ENCODE measurements around the gene FUT2. TPM values are rescaled to one million over a fixed set of nuclear protein-coding genes. Genes with fewer than 3 reads are reported as not detected.

FUT2 gene
- total RNA-seq, 4 donors from 2014 or later: 32.5 to 68.6 (median 55.1) TPM

DNA sequence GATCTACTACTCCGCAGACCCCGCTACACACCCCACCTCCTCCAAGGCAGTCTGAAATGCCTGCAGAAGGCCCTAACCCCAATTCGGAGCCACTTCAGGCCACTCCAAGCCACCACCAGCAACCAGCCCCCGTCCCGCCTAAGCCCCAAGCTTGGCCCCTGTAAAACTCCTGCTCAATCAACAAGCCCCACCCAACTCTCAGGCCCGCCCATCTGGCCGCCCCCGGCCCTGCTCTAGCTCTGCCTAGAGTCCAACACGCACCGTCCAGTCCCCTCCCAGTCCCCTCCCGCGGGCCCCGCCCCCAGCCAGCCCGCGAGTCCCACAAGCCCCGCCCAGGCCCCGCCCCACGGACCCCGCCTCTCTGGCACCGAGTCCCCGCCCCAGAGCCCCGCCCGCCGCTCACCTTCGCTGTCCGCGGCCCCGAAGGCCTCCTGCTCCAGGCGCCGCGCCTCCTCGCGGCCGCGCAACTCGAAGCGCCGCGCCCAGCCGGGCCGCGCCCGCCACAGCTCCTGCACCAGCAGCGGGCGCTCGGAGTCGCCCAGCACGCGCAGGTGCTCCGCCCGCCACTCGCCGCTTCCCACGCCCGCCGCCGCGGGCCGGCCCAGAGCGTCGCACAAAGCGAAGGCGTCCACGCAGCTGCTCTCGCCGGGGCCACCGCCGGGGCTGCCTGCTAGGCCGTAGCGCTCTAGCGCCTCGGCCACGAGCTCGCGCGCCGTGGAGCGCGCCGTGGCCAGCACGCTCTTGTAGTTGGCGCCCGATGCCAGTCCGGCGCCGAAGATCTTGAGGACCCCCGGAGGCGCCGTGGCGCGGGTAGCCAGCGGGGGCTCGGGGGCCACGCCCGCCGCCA, 43.0 kb downstream of the FUT2 start:
- in situ Hi-C loops (cut with MboI; ENCODE audit: low pct_ligation_motif_present in 1 of 4, low pct_unique_long_range_greater_than_20kb in 1 of 4, low sequenced_read_pairs in 3 of 4): no loop called here
- Histone ChIP-seq H3K4me1 (peaks cover 0 to 30% (median 11%) of the 10 kb centered on the region in 4 donors), H3K27ac (peak overlapping the region; percentile 68 to 75 (median 69)), H3K27me3 (peaks cover 20% of the 10 kb centered on the region), H3K9me3 (no peaks in the 10 kb centered on the region), H3K36me3 (no peaks in the 10 kb centered on the region), H3K4me3 (peak overlapping the region; percentile 32 to 60 (median 45))
- intact Hi-C loops (cut with DNase I; ENCODE audit: low total_unique reads): loop anchor here (5.0 kb wide), 1 partner anchor 91 kb away; the partner anchor contains the start of gene CA11
- WGBS, 2 donors (ENCODE audit: low coverage in 1 of 2): 2% methylated on average over 43 of the region's 96 CpGs; no CpG with 5 or more reads in 1 of the 2 donors
- DNase-seq: peak; percentile 97
- TF ChIP-seq EP300 (IDR thresholded peaks at IDR 0.05; ENCODE audit: low read depth) (no peak), POLR2A (IDR thresholded peaks at IDR 0.05) (no peak), POLR2AphosphoS5 (IDR thresholded peaks at IDR 0.05) (peak in 1 of 3 donors; percentile 18)
- TF ChIP-seq, protein P1, sequence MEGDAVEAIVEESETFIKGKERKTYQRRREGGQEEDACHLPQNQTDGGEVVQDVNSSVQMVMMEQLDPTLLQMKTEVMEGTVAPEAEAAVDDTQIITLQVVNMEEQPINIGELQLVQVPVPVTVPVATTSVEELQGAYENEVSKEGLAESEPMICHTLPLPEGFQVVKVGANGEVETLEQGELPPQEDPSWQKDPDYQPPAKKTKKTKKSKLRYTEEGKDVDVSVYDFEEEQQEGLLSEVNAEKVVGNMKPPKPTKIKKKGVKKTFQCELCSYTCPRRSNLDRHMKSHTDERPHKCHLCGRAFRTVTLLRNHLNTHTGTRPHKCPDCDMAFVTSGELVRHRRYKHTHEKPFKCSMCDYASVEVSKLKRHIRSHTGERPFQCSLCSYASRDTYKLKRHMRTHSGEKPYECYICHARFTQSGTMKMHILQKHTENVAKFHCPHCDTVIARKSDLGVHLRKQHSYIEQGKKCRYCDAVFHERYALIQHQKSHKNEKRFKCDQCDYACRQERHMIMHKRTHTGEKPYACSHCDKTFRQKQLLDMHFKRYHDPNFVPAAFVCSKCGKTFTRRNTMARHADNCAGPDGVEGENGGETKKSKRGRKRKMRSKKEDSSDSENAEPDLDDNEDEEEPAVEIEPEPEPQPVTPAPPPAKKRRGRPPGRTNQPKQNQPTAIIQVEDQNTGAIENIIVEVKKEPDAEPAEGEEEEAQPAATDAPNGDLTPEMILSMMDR (IDR thresholded peaks at IDR 0.05): peak in 3 of 5 experiments; percentile 23 to 43 (median 37)

DNA sequence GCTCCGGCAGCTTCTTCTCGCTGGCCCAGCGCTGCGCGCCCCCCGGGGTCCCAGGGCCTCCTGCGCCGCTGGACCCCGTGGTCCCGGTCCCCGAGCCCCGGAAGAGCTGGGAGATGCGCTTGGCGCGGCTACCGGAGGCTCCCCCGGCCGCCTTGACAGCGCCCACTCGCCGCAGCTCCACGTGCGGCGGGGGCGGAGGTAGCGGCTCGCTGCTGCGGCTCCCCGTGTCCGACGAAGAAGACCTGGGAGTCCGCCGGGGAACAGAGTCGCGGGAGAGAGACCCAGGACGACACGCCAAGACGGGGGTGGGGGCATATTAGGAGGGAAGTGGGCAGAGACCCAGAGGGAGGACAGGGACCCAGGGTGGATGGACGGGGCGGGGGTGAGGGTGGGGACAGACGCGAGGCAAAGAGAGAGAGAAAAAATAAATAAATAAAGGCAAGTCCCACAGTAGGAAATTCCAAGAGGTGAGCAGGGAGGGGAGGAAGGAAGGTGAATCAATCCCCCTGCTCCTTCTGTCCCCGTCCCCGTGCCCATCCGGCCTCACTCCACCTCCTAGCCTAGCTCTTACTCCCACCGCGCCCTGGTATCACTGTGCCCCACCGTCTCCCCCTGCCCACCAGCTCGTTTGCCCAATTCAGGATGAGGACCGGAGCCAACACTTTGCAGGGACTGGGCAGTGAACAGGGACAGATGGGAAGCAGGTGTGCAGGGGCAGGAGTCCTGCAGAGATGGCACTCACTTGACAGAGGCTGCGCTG, 43.8 kb downstream of the FUT2 start:
- TF ChIP-seq POLR2AphosphoS5 (IDR thresholded peaks at IDR 0.05) (no peak), POLR2A (IDR thresholded peaks at IDR 0.05) (no peak), EP300 (IDR thresholded peaks at IDR 0.05; ENCODE audit: low read depth) (no peak)
- TF ChIP-seq, protein P1 (IDR thresholded peaks at IDR 0.05): no peak
- H3K27ac ChIP-seq: peak overlapping the region; percentile 68 to 75 (median 69)
- peaks cover 20% of the 10 kb centered on the region for H3K27me3 ChIP-seq
- peak overlapping the region; percentile 32 to 60 (median 45) for H3K4me3 ChIP-seq
- in situ Hi-C loops (cut with MboI; ENCODE audit: low pct_ligation_motif_present in 1 of 4, low pct_unique_long_range_greater_than_20kb in 1 of 4, low sequenced_read_pairs in 3 of 4) (loop anchor here in 1 of 4 donors (10.0 kb wide), 1 partner anchor 95 kb away; the partner anchor contains the start of gene CA11), intact Hi-C loops (cut with DNase I; ENCODE audit: low total_unique reads) (loop anchor here (5.0 to 10.0 kb wide), 2 partner anchors 65 to 92 kb away; partner anchors contain the start of genes CA11 and NTN5)
- no peaks in the 10 kb centered on the region for H3K36me3 ChIP-seq
- peaks cover 0 to 30% (median 11%) of the 10 kb centered on the region in 4 donors for H3K4me1 ChIP-seq
- no peaks in the 10 kb centered on the region for H3K9me3 ChIP-seq
- DNase-seq: no peak
- 17% methylated on average over 40 of the region's 51 CpGs; no CpG with 5 or more reads in 1 of the 2 donors for WGBS, 2 donors (ENCODE audit: low coverage in 1 of 2)

DNA sequence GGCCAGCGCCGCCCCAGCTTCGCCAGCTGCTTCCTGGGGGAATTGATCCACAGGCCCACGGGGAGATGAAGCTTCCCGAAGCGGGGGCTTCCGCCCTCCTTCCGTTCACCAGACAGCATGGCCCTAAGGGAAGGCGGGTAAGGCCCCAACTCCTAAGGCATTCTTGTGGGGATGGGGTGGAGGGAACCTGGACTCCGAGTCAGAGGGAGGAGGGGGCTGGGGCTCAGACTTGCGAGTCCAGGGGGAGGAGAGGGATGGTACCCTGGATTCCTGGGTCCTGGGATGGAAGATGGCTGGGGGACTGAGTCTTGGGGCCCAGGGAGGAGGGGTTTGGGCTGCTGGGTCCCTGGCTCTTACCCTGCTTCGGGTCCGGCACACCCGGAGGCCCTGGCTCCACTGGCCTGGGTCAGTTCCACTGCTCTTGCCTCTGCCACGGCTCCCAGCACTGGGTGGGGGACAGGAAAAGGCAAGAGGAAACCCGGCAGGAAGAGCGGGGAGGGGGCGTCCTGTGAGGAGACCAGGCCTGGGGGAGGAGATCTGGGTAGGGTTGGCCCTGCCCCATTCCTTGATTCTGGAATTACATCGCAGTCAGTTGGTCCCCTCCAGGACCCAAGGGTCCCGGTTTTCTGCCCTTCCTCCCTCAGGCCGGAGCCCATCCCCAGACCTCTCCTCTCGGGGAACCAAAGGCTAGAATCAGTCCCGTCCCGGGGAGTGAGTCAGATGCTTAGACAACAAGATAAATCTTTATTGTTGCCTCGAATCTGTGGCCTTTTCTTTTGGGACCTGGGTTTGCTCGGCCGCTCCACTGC, 44.6 kb downstream of the FUT2 start, which contains the start of gene RASIP1:
RASIP1 (minus strand) TSS at position 447 of the 809 bp plus-strand sequence; CDS start at position 119, 328 bp downstream.
- no peak for TF ChIP-seq POLR2A (IDR thresholded peaks at IDR 0.05)
- TF ChIP-seq EP300 (IDR thresholded peaks at IDR 0.05; ENCODE audit: low read depth): no peak
- peak in 1 of 3 donors; percentile 17 for TF ChIP-seq POLR2AphosphoS5 (IDR thresholded peaks at IDR 0.05)
- Histone ChIP-seq H3K4me1 (peaks cover 0 to 27% (median 9%) of the 10 kb centered on the region in 4 donors), H3K27me3 (peaks cover 18% of the 10 kb centered on the region), H3K4me3 (peak within 1 kb of the TSS in 3 of 4 donors; percentile 38 to 60 (median 52)), H3K36me3 (no peaks in the 10 kb centered on the region), H3K9me3 (no peaks in the 10 kb centered on the region), H3K27ac (peak within 1 kb of the TSS; percentile 68 to 75 (median 69))
- in situ Hi-C loops (cut with MboI; ENCODE audit: low pct_ligation_motif_present in 1 of 4, low pct_unique_long_range_greater_than_20kb in 1 of 4, low sequenced_read_pairs in 3 of 4) (loop anchor here in 1 of 4 donors (10.0 kb wide), 1 partner anchor 96 kb away; the partner anchor contains the start of gene CA11), intact Hi-C loops (cut with DNase I; ENCODE audit: low total_unique reads) (loop anchor here (10.0 kb wide), 1 partner anchor 66 kb away; the partner anchor contains the start of gene NTN5)
- no peak for DNase-seq
- 66% methylated on average over 27 of the region's 27 CpGs; no CpG with 5 or more reads in 1 of the 2 donors for WGBS, 2 donors (ENCODE audit: low coverage in 1 of 2)
